Pancreas (tissue), 10 donors: ENCODE data around the gene F5. TPM values are rescaled to one million over a fixed set of nuclear protein-coding genes. Genes with fewer than 3 reads are reported as not detected.

Experiments used
- ATAC-seq, 4 donors: fragments of 200-7000 bp; cut with Tn5 transposase; one replicate each; pipeline versions ENCODE4 v1.8.0 to v1.9.1; 2020; ENCODE audit warnings: mild to moderate bottlenecking in 4 of 4, moderate library complexity in 4 of 4
- DNase-seq, 6 donors: peaks; one replicate each; pipeline ENCODE4 v3.0.0-alpha.2; 2020
- FAIRE-seq: peaks from 2 replicates; lab custom pipeline; 2012; peaks lifted over from hg19 to GRCh38; lab: Jason Lieb, UNC
- H3K27ac ChIP-seq, 4 donors: fragments of 200-600 bp; sonication (generic); 1 replicate in 3 of 4; 2 replicates in 1 of 4; pipeline versions ENCODE4 v1.5.0 to v1.8.0; 2020
- H3K27me3 ChIP-seq, 4 donors: fragments of 200-600 bp; one replicate each; pipeline ENCODE4 v1.8.0; 2021
- H3K36me3 ChIP-seq, 3 donors: fragments of 200-600 bp; sonication (generic) in 1 of 3; one replicate each; pipeline versions ENCODE4 v1.5.0 to v1.8.0; 2020 to 2021
- H3K4me1 ChIP-seq, 3 donors: fragments of 200-600 bp; one replicate each; pipeline ENCODE4 v1.8.0; 2021
- H3K4me3 ChIP-seq, 4 donors: fragments of 200-600 bp; sonication (generic) in 2 of 4; one replicate each; pipeline versions ENCODE4 v1.5.0 to v1.8.0; 2020 to 2021
- H3K9me3 ChIP-seq, 4 donors: fragments of 200-600 bp; one replicate each; pipeline ENCODE4 v1.8.0; 2021
- WGBS, 2 donors: extraction: QIAGEN DNeasy Blood & Tissue Kit; methylation state at CpG; one replicate each; pipeline ENCODE4 v1.1.7; 2013; 5-methylcytosine and 5-hydroxymethylcytosine counted together
- intact Hi-C, 3 donors: fragments of 100-400 bp; cut with DNase I; formaldehyde crosslinking; loops; one replicate each; pipeline versions ENCODE4 v1.11.1 to v1.14.2; 2022
- polyA plus RNA-seq, 2 donors: library from polyadenylated mRNA; stranded (reverse); fragments of 200-250 nt; gene quantifications; one replicate each; pipeline ENCODE4 v1.2.3, GENCODE V29; 2013
- total RNA-seq, 6 donors: library from RNA; stranded (reverse); fragmentation: NEBNext Ultra II Directional in 4 of 6; extraction: Animal tissue kit (Norgen Biotek cat#: 25700) in 4 of 6; gene quantifications; one replicate each; pipeline versions ENCODE4 v1.2.1 to v1.2.4, GENCODE V29; 2021 to 2023
- TF ChIP-seq, protein P1 (sequence below), 4 donors: fragments of 200-600 bp; sonication (generic) in 3 of 4; IDR thresholded peaks; one replicate each; pipeline versions ENCODE4 v1.5.0 to v1.8.0; 2021; ENCODE audit warnings: antibody characterized with exemption in 4 of 4
- donor health status: healthy with polysubstance abuse.
- donor health status: DM: no; HTN: no; CAD: no; lungs with moderate emphysema.
- donor health status: DM: no; HTN: no; CAD: no.
- donor health status: control.
- donor health status: control.
- donor health status: Bipolar disorder and iron deficiency.
- donor health status: DM: yes; HTN: yes; CAD: no.
- donor health status: DM: no; HTN: no; CAD: no.
- donor health status: DM: no; HTN: no; CAD: no.
- donor health status: DM: yes; HTN: yes; CAD: no.

The F5 gene
- total and polyA plus RNA-seq, 8 donors = 0.94 to 9.0 (median 5.9) TPM

DNA sequence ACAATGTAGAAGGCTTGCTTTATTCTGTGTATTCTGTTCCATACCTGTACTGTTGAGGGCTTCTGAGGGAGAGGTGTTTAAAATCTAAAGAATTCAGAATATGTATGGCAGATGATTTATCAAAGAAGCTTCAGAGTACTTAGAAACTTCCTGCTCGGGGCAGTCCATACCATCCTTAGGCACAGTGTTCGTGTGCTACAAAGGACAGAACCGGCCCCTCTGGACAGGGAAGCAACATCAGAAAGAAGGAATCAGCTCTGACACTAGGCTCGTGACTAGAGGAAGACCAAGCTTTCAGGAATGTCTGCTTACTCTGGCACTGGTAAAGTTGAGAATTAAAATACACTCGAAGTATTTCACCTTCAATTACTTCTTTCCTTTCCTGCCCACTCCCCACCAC lies 29.5 kb upstream of the F5 start:
- Histone ChIP-seq H3K27me3 (no peaks in the 10 kb centered on the region), H3K27ac (no peak overlapping the region), H3K4me3 (no peak overlapping the region), H3K4me1 (no peaks in the 10 kb centered on the region), H3K36me3 (no peaks in the 10 kb centered on the region), H3K9me3 (no peaks in the 10 kb centered on the region)
- ATAC-seq = no peak
- TF ChIP-seq, protein P1, sequence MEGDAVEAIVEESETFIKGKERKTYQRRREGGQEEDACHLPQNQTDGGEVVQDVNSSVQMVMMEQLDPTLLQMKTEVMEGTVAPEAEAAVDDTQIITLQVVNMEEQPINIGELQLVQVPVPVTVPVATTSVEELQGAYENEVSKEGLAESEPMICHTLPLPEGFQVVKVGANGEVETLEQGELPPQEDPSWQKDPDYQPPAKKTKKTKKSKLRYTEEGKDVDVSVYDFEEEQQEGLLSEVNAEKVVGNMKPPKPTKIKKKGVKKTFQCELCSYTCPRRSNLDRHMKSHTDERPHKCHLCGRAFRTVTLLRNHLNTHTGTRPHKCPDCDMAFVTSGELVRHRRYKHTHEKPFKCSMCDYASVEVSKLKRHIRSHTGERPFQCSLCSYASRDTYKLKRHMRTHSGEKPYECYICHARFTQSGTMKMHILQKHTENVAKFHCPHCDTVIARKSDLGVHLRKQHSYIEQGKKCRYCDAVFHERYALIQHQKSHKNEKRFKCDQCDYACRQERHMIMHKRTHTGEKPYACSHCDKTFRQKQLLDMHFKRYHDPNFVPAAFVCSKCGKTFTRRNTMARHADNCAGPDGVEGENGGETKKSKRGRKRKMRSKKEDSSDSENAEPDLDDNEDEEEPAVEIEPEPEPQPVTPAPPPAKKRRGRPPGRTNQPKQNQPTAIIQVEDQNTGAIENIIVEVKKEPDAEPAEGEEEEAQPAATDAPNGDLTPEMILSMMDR (IDR thresholded peaks at IDR 0.05) = no peak
- WGBS, 2 donors = 31 to 33% methylated on average over 5 of the region's 5 CpGs
- intact Hi-C loops = no loop called here
- FAIRE-seq = no peak
- no peak for DNase-seq

DNA sequence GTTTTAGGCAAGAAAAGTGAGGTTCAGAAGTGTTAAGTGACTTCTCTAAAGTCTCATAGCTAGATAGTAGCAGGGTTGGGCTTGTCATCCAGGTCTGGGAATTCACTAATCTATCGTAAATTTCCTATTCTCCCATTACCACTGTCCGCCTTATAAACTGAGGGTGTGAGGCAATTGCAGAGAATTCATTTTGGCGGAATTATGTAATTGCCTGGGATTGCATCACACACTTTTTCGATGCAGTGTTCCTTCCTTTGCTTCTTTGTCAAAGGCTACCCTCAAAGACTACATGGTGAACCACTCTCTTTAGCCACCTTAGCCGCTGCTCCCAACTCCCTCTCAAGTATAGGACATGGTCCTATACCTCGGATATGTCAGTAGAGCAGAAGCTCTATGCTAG lies 24.6 kb upstream of the F5 start:
- FAIRE-seq (no peak), ATAC-seq (no peak), DNase-seq (no peak)
- WGBS, 2 donors = 57 to 61% methylated on average over 6 of the region's 6 CpGs
- TF ChIP-seq, protein P1 (IDR thresholded peaks at IDR 0.05) = no peak
- no peaks in the 10 kb centered on the region for H3K9me3 ChIP-seq
- no peak overlapping the region for H3K27ac ChIP-seq
- H3K36me3 ChIP-seq = no peaks in the 10 kb centered on the region
- H3K27me3 ChIP-seq = no peaks in the 10 kb centered on the region
- H3K4me1 ChIP-seq = no peaks in the 10 kb centered on the region
- no peak overlapping the region for H3K4me3 ChIP-seq
- intact Hi-C loops = no loop called here

DNA sequence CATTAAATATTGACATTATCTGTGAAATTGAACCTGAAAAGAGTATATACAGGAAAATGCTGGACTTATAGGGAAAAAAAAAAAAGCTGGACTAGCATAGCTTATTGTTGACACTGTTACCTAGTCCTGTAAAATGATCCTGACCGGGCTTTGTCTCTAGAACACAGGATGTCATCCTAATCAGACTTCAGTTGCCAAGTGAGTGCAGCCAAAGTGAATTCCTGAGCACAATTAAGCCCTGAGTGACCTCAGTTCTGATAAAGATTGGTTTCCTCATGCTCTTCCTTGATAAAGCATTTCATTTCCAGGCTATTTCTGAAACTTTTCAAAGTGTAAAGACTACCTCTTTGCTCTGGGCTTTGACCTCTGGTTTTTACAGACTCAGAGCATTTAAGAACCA lies 23.8 kb upstream of the F5 start:
- TF ChIP-seq, protein P1 (IDR thresholded peaks at IDR 0.05) = no peak

DNA sequence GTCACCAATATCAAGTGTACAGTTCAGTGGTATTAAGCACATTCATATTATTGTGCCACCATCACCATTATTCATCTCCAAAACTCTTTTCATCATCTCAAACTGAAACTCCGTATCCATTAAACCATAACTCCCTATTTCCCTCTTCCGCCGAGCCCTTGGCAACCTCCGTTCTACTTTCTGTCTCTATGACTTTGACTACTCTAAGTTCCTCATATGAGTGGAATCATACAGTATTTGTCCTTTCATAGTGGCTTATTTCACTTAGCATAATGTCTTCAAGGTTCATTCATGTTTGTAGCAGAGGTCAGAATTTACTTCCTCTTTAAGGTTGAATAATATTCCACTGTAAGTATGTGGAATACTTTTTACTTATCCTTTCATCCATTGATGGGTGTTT lies 21.9 kb upstream of the F5 start:
- H3K4me1 ChIP-seq = no peaks in the 10 kb centered on the region
- FAIRE-seq (no peak), ATAC-seq (no peak), DNase-seq (no peak)
- no peak overlapping the region for H3K27ac ChIP-seq
- no peaks in the 10 kb centered on the region for H3K9me3 ChIP-seq
- H3K4me3 ChIP-seq = no peak overlapping the region
- no peaks in the 10 kb centered on the region for H3K27me3 ChIP-seq
- no peaks in the 10 kb centered on the region for H3K36me3 ChIP-seq
- TF ChIP-seq, protein P1 (IDR thresholded peaks at IDR 0.05) = no peak
- WGBS, 2 donors = 83 to 89% methylated on average over 4 of the region's 4 CpGs
- intact Hi-C loops = no loop called here

More for the DNA sequence above, 23.8 kb upstream of the F5 start:
- intact Hi-C loops = no loop called here
- DNase-seq (no peak), ATAC-seq (peak in 2 of 4 donors; percentile 31 to 42), FAIRE-seq (no peak)
- Histone ChIP-seq H3K9me3 (no peaks in the 10 kb centered on the region), H3K4me3 (no peak overlapping the region), H3K27me3 (no peaks in the 10 kb centered on the region), H3K27ac (no peak overlapping the region), H3K36me3 (no peaks in the 10 kb centered on the region), H3K4me1 (no peaks in the 10 kb centered on the region)
- 0 to 15% methylated on average over 1 of the region's 1 CpG for WGBS, 2 donors

DNA sequence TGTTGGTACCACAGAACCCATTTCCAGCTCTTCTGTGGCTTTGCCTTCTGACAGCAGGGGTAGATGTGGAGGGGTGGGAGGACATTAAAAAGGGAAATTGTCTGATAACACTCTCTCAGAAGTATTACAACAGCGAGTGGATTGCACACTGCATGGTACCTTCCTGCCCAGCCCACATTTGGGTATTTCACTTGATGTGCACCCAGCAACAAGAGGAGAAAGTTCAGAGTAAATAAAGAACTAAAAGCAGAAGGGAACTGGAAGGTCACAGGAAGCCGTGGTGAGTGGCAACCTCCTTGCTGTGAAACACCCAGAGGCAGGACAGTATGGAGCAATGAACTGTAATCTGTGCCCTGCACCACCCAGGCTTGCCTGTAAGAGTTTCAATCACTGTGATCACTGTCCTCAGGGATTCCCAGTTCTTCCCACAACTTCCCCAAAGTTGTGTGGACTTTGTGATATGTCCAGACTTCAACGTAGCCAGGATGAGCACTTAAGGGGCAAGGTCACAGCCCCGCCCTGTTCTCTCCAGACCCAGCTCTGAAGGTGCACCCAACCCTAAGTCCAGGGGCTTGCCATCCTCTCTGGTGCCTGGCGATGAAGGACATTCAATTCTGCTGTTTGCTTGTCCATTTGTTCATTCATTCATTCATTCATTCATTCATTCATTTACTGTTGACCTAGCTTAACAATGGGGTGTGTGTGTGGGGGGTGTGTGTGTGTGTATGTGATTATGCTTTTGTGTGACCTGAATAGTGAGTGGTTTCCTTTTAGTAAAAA lies 18.7 kb upstream of the F5 start:
- Histone ChIP-seq H3K4me3 (no peak overlapping the region), H3K4me1 (no peaks in the 10 kb centered on the region), H3K36me3 (no peaks in the 10 kb centered on the region), H3K9me3 (no peaks in the 10 kb centered on the region), H3K27me3 (no peaks in the 10 kb centered on the region), H3K27ac (no peak overlapping the region)
- TF ChIP-seq, protein P1 (IDR thresholded peaks at IDR 0.05) = no peak
- WGBS, 2 donors = 42 to 50% methylated on average over 5 of the region's 5 CpGs
- ATAC-seq (peak in 2 of 4 donors; percentile 29 to 50), FAIRE-seq (no peak), DNase-seq (no peak)
- intact Hi-C loops = no loop called here
